Ishikawa (cell line): Measurements from ENCODE around the gene TPCN2.

Experiments used
- CREB1 ChIP-seq: IDR thresholded peaks from 2 replicates; pipeline ENCODE4 v1.6.1; 2012; ENCODE audit warnings: low read depth
- EP300 ChIP-seq: IDR thresholded peaks from 2 replicates; pipeline ENCODE4 v1.6.1; 2012; ENCODE audit warnings: borderline replicate concordance
- FOXM1 ChIP-seq: IDR thresholded peaks from 2 replicates; pipeline ENCODE4 v1.6.1; 2012; ENCODE audit warnings: low read depth, borderline replicate concordance
- MAX ChIP-seq: IDR thresholded peaks from 2 replicates; pipeline ENCODE4 v1.6.1; 2012
- RAD21 ChIP-seq: IDR thresholded peaks from 2 replicates; pipeline ENCODE4 v1.6.1; 2012; ENCODE audit warnings: low read depth
- REST ChIP-seq: IDR thresholded peaks from 2 replicates; pipeline ENCODE4 v1.6.1; 2012; ENCODE audit warnings: low read depth, mild to moderate bottlenecking
- TAF1 ChIP-seq: IDR thresholded peaks from 2 replicates; pipeline ENCODE4 v1.6.1; 2012; ENCODE audit warnings: low read depth, mild to moderate bottlenecking
- TCF12 ChIP-seq: IDR thresholded peaks from 2 replicates; pipeline ENCODE4 v1.6.1; 2012; ENCODE audit warnings: low read depth
- YY1 ChIP-seq: IDR thresholded peaks from 2 replicates; pipeline ENCODE4 v1.6.1; 2012; ENCODE audit warnings: low read depth
- ZBTB7A ChIP-seq: IDR thresholded peaks from 2 replicates; pipeline ENCODE4 v1.6.1; 2012; ENCODE audit warnings: low read depth

- TF ChIP-seq ZBTB7A (no peak), FOXM1 (no peak), EP300 (no peak), REST (no peak), MAX (no peak), TCF12 (no peak), YY1 (no peak), CREB1 (no peak), TAF1 (no peak), RAD21 (no peak)
Observed at GRCh38 chr11:69099180-69099579, 50.4 kb downstream of the TPCN2 start.
